ENCODE results near the gene CHST12. TPM values are rescaled to one million over a fixed set of nuclear protein-coding genes. Genes with fewer than 3 reads are reported as not detected.

CHST12 gene
- total RNA-seq, 1 experiment from 2014 or later, result 18.3 TPM

- DNase-seq (ENCODE audit: low spot score) (no peak), ATAC-seq (no peak)
- Mint-ChIP-seq H3K4me3 (no peak overlapping the region), H3K4me1 (peaks cover 32% of the 10 kb centered on the region), H3K27me3 (ENCODE audit: low read depth) (no peaks in the 10 kb centered on the region), H3K27ac (no peak overlapping the region), H3K36me3 (no peaks in the 10 kb centered on the region), H3K9me3 (no peaks in the 10 kb centered on the region)
- TF ChIP-seq SMAD3 (CRISPR knock-in tag; IDR thresholded peaks at IDR 0.05; ENCODE audit: borderline replicate concordance), result no peak
- POLR2A ChIA-PET, result interaction anchor here (0.6 kb wide), 1 partner anchor 72 kb away, joined by 4 read pairs; no protein-coding TSS in a partner anchor
- CTCF ChIA-PET, result interaction anchor here (0.7 to 2.7 kb wide), 4 partner anchors 12 to 39 kb away, joined by 4 to 14 read pairs (median 4); no protein-coding TSS in a partner anchor
Measured at GRCh38 chr7:2411815-2412586, 8.6 kb downstream of the CHST12 start.

DNA sequence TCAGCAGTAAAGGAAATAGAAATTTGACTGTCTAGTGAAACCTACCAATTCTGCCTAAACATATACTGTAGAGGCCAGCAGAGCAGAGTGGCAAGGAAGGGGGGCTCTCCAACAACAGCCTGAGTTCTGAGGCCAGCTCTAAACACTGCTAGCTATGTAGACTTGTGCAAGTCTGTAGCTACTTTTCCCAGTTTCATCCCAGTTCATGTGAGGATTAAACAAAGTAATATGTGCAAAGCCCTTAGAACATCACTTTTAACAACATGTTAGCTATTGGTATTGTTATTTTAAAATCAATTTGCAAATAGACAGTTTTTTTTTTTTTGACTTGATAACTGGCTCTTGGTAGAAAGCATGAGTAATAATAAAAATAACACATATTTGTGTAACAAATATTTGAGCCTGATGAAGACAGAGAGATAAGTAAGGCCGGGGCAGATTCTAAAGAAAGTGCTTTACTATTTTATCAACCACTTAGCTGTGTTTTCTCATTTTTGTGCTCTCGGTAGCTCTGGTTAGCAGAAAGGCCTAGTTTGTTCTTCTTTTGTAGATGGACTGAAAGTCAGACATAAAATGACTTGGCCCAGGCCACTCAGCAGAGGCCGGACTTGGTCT lies 9.3 kb downstream of the CHST12 start:
- no peaks in the 10 kb centered on the region for H3K36me3 Mint-ChIP-seq
- TF ChIP-seq, protein P1, sequence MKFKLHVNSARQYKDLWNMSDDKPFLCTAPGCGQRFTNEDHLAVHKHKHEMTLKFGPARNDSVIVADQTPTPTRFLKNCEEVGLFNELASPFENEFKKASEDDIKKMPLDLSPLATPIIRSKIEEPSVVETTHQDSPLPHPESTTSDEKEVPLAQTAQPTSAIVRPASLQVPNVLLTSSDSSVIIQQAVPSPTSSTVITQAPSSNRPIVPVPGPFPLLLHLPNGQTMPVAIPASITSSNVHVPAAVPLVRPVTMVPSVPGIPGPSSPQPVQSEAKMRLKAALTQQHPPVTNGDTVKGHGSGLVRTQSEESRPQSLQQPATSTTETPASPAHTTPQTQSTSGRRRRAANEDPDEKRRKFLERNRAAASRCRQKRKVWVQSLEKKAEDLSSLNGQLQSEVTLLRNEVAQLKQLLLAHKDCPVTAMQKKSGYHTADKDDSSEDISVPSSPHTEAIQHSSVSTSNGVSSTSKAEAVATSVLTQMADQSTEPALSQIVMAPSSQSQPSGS (CRISPR knock-in tag; IDR thresholded peaks at IDR 0.05; ENCODE audit: borderline replicate concordance, low read depth), result no peak
- no peak for TF ChIP-seq MAX (CRISPR knock-in tag; IDR thresholded peaks at IDR 0.05)
- CTCF ChIA-PET, result interaction anchor here (0.7 to 2.7 kb wide), 4 partner anchors 13 to 39 kb away, joined by 4 to 14 read pairs (median 4); no protein-coding TSS in a partner anchor
- peak overlapping the region; percentile 28 for H3K27ac Mint-ChIP-seq
- H3K4me3 Mint-ChIP-seq, result no peak overlapping the region
- no peaks in the 10 kb centered on the region for H3K9me3 Mint-ChIP-seq
- peaks cover 32% of the 10 kb centered on the region for H3K4me1 Mint-ChIP-seq
- no peaks in the 10 kb centered on the region for H3K27me3 Mint-ChIP-seq (ENCODE audit: low read depth)
- ATAC-seq (no peak), DNase-seq (ENCODE audit: low spot score) (no peak)
- POLR2A ChIA-PET, result interaction anchor here (0.6 to 1.0 kb wide), 2 partner anchors 14 to 72 kb away, joined by 3 to 4 read pairs; no protein-coding TSS in a partner anchor

- ATAC-seq, result no peak
- no peak overlapping the region for H3K4me3 Mint-ChIP-seq
- H3K9me3 Mint-ChIP-seq, result no peaks in the 10 kb centered on the region
- H3K27me3 Mint-ChIP-seq (ENCODE audit: low read depth), result no peaks in the 10 kb centered on the region
- no peaks in the 10 kb centered on the region for H3K36me3 Mint-ChIP-seq
- ChIA-PET POLR2A (no interaction called here), CTCF (no interaction called here)
- TF ChIP-seq, protein P2, sequence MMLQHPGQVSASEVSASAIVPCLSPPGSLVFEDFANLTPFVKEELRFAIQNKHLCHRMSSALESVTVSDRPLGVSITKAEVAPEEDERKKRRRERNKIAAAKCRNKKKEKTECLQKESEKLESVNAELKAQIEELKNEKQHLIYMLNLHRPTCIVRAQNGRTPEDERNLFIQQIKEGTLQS (CRISPR knock-in tag; conservative IDR thresholded peaks at IDR 0.05), result no peak
- TF ChIP-seq, protein P3, sequence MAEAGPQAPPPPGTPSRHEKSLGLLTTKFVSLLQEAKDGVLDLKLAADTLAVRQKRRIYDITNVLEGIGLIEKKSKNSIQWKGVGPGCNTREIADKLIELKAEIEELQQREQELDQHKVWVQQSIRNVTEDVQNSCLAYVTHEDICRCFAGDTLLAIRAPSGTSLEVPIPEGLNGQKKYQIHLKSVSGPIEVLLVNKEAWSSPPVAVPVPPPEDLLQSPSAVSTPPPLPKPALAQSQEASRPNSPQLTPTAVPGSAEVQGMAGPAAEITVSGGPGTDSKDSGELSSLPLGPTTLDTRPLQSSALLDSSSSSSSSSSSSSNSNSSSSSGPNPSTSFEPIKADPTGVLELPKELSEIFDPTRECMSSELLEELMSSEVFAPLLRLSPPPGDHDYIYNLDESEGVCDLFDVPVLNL (CRISPR knock-in tag; IDR thresholded peaks at IDR 0.05; ENCODE audit: borderline replicate concordance, low read depth), result no peak
- TF ChIP-seq, protein P4, sequence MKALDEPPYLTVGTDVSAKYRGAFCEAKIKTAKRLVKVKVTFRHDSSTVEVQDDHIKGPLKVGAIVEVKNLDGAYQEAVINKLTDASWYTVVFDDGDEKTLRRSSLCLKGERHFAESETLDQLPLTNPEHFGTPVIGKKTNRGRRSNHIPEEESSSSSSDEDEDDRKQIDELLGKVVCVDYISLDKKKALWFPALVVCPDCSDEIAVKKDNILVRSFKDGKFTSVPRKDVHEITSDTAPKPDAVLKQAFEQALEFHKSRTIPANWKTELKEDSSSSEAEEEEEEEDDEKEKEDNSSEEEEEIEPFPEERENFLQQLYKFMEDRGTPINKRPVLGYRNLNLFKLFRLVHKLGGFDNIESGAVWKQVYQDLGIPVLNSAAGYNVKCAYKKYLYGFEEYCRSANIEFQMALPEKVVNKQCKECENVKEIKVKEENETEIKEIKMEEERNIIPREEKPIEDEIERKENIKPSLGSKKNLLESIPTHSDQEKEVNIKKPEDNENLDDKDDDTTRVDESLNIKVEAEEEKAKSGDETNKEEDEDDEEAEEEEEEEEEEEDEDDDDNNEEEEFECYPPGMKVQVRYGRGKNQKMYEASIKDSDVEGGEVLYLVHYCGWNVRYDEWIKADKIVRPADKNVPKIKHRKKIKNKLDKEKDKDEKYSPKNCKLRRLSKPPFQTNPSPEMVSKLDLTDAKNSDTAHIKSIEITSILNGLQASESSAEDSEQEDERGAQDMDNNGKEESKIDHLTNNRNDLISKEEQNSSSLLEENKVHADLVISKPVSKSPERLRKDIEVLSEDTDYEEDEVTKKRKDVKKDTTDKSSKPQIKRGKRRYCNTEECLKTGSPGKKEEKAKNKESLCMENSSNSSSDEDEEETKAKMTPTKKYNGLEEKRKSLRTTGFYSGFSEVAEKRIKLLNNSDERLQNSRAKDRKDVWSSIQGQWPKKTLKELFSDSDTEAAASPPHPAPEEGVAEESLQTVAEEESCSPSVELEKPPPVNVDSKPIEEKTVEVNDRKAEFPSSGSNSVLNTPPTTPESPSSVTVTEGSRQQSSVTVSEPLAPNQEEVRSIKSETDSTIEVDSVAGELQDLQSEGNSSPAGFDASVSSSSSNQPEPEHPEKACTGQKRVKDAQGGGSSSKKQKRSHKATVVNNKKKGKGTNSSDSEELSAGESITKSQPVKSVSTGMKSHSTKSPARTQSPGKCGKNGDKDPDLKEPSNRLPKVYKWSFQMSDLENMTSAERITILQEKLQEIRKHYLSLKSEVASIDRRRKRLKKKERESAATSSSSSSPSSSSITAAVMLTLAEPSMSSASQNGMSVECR (CRISPR knock-in tag; IDR thresholded peaks at IDR 0.05; ENCODE audit: borderline replicate concordance), result no peak
- TF ChIP-seq ZNF396 (CRISPR knock-in tag; IDR thresholded peaks at IDR 0.05; ENCODE audit: borderline replicate concordance) (no peak), NR2C2 (CRISPR knock-in tag; IDR thresholded peaks at IDR 0.05) (no peak), JAZF1 (CRISPR knock-in tag; IDR thresholded peaks at IDR 0.05) (no peak), ZNF219 (CRISPR knock-in tag; IDR thresholded peaks at IDR 0.05; ENCODE audit: borderline replicate concordance) (no peak), NFE2L1 (CRISPR knock-in tag; IDR thresholded peaks at IDR 0.05) (no peak)
- TF ChIP-seq, protein P5, sequence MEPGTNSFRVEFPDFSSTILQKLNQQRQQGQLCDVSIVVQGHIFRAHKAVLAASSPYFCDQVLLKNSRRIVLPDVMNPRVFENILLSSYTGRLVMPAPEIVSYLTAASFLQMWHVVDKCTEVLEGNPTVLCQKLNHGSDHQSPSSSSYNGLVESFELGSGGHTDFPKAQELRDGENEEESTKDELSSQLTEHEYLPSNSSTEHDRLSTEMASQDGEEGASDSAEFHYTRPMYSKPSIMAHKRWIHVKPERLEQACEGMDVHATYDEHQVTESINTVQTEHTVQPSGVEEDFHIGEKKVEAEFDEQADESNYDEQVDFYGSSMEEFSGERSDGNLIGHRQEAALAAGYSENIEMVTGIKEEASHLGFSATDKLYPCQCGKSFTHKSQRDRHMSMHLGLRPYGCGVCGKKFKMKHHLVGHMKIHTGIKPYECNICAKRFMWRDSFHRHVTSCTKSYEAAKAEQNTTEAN (CRISPR knock-in tag; IDR thresholded peaks at IDR 0.05), result no peak
- DNase-seq (ENCODE audit: low spot score), result no peak
- H3K27ac Mint-ChIP-seq, result peak overlapping the region; percentile 69
- H3K4me1 Mint-ChIP-seq, result peaks cover 16% of the 10 kb centered on the region
Measured at GRCh38 chr7:2416063-2416462, 12.7 kb downstream of the CHST12 start.

All from WTC11 (cell line).